ENCODE measurements around the gene HK1. TPM values are rescaled to one million over a fixed set of nuclear protein-coding genes. Genes with fewer than 3 reads are reported as not detected.

Gene HK1
- total and polyA plus RNA-seq, 2 of the 13 experiments (the other 11 are each of a cell fraction or from before 2014, with no cell fraction given): 0.29 to 1.5 TPM

- ChIA-PET POLR2A (no interaction called here), CTCF (ENCODE audit: low intra/inter-chr PET ratio, low total read pairs) (no interaction called here)
- TF ChIP-seq RAD51 (IDR thresholded peaks at IDR 0.05; ENCODE audit: borderline replicate concordance): peak; percentile 49; the same call in 1 of the 2 replicates
- TF ChIP-seq, protein P1, sequence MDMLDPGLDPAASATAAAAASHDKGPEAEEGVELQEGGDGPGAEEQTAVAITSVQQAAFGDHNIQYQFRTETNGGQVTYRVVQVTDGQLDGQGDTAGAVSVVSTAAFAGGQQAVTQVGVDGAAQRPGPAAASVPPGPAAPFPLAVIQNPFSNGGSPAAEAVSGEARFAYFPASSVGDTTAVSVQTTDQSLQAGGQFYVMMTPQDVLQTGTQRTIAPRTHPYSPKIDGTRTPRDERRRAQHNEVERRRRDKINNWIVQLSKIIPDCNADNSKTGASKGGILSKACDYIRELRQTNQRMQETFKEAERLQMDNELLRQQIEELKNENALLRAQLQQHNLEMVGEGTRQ (IDR thresholded peaks at IDR 0.05; ENCODE audit: low read depth, low read length): peak; percentile 50; the same call in 1 of the 2 replicates
- TF ChIP-seq, protein P1 (CRISPR knock-in tag; IDR thresholded peaks at IDR 0.05; ENCODE audit: borderline replicate concordance): no peak
- no peak for TF ChIP-seq ZNF569 (CRISPR knock-in tag; IDR thresholded peaks at IDR 0.05; ENCODE audit: borderline replicate concordance)
- no peak for TF ChIP-seq TP53 (CRISPR knock-in tag; conservative IDR thresholded peaks at IDR 0.05)
- TF ChIP-seq MAZ (IDR thresholded peaks at IDR 0.05; ENCODE audit: borderline replicate concordance, low read depth, low read length): no peak
- TF ChIP-seq MAZ (CRISPR knock-in tag; IDR thresholded peaks at IDR 0.05; ENCODE audit: low read depth): no peak
- TF ChIP-seq MNT (IDR thresholded peaks at IDR 0.05): 0 out of 2 replicates have a peak, but pooled peaks have one; percentile 30
- Histone ChIP-seq H3K4me1 (ENCODE audit: insufficient read depth, low read length) (peaks cover 19% of the 10 kb centered on the region), H3K27ac (ENCODE audit: extremely low read length, insufficient read depth, low read length) (no peak overlapping the region), H3K79me2 (ENCODE audit: insufficient read depth, low read length) (no peaks in the 10 kb centered on the region), H3K9ac (ENCODE audit: insufficient read depth, low read depth, low read length) (no peak overlapping the region), H3K4me3 (replicated peaks in 1 of 3; ENCODE audit: insufficient read depth in 1 of 3, low read depth in 2 of 3, low read length in 3 of 3) (no peak overlapping the region), H2AFZ (ENCODE audit: low read length) (no peak overlapping the region), H3K27me3 (ENCODE audit: control insufficient read depth in 1 of 2, insufficient read depth in 2 of 2, low read length in 2 of 2) (no peaks in the 10 kb centered on the region; a peak in 1 of 5 replicates), H3K9me3 (ENCODE audit: low read length) (no peaks in the 10 kb centered on the region), H4K20me1 (ENCODE audit: insufficient read depth, low read length) (no peaks in the 10 kb centered on the region), H3K36me3 (replicated peaks in 1 of 2; ENCODE audit: control insufficient read depth in 1 of 2, insufficient read depth in 2 of 2, low read length in 2 of 2) (no peaks in the 10 kb centered on the region), H3K4me2 (ENCODE audit: low read depth, low read length) (no peak overlapping the region)
- 63% methylated on average over 4 of the region's 10 CpGs for WGBS (ENCODE audit: low lambda C conversion rate)
- no peak for ATAC-seq
- intact Hi-C loops (cut with micrococcal nuclease; ENCODE audit: unreplicated experiment): no loop called here
- no peak for DNase-seq (ENCODE audit: low spot score)
- no peak for FAIRE-seq
- in situ Hi-C loops (cut with HindIII; ENCODE audit: extremely low pct_ligation_motif_present, low pct_unique_long_range_greater_than_20kb): no loop called here
- BruUV-seq (replicated peaks): no TSS peak
These were observed 106.0 kb downstream of the HK1 start for GRCh38 chr10:69384320-69384719.

All from HepG2 (cell line).